H54 (cell line): Measurements from ENCODE around the gene PAPSS2.
A peak's percentile ranks its signal among the peaks of the same experiment; 100 is the strongest.

ENCODE experiments used
- DNase-seq: peaks from one replicate; pipeline ENCODE4 v3.0.0; 2011; ENCODE audit warnings: low spot score, mixed read lengths; ENCODE audit not compliant: insufficient read length
- FAIRE-seq: peaks from 3 replicates; lab custom pipeline; 2011; peaks lifted over from hg19 to GRCh38; lab: Jason Lieb, UNC
- POLR2A ChIP-seq: IDR thresholded peaks from 2 replicates; pipeline ENCODE4 v1.6.1; 2011; ENCODE audit warnings: low read depth, mild to moderate bottlenecking, low read length

PAPSS2 gene

GRCh38 chr10:87750001-87750671 lies 90.5 kb downstream of the PAPSS2 start:
- TF ChIP-seq POLR2A, result no peak
- peak; percentile 93 for FAIRE-seq
- no peak for DNase-seq

GRCh38 chr10:87750817-87751216 lies 91.1 kb downstream of the PAPSS2 start:
- TF ChIP-seq POLR2A, result no peak
- DNase-seq (no peak), FAIRE-seq (no peak)

- TF ChIP-seq POLR2A, result no peak
- DNase-seq, result no peak
- FAIRE-seq, result no peak
Measured at GRCh38 chr10:87751274-87751673, 91.6 kb downstream of the PAPSS2 start.

GRCh38 chr10:87752566-87752965 lies 92.9 kb downstream of the PAPSS2 start:
- FAIRE-seq (no peak), DNase-seq (no peak)
- TF ChIP-seq POLR2A, result no peak

- no peak for TF ChIP-seq POLR2A
- DNase-seq, result no peak
- FAIRE-seq, result peak; percentile 95
Measured at GRCh38 chr10:87753995-87754866, 94.6 kb downstream of the PAPSS2 start.

- no peak for DNase-seq
- peak; percentile 68 for FAIRE-seq
- TF ChIP-seq POLR2A, result no peak
Measured at GRCh38 chr10:87757685-87758084, 98.0 kb downstream of the PAPSS2 start.

- FAIRE-seq, result no peak
- no peak for TF ChIP-seq POLR2A
- DNase-seq, result no peak
Measured at GRCh38 chr10:87759551-87759950, 99.9 kb downstream of the PAPSS2 start.

- DNase-seq (no peak), FAIRE-seq (peak; percentile 68)
- TF ChIP-seq POLR2A, result no peak
Measured at GRCh38 chr10:87760195-87760905, 100.7 kb downstream of the PAPSS2 start.

- DNase-seq, result no peak
- no peak for TF ChIP-seq POLR2A
- peak; percentile 38 for FAIRE-seq
Measured at GRCh38 chr10:87761153-87761552, 101.5 kb downstream of the PAPSS2 start.

GRCh38 chr10:87761892-87762291 lies 102.2 kb downstream of the PAPSS2 start:
- FAIRE-seq, result peak; percentile 99
- no peak for DNase-seq
- no peak for TF ChIP-seq POLR2A

- no peak for TF ChIP-seq POLR2A
- FAIRE-seq, result peak; percentile 79
- DNase-seq, result no peak
Measured at GRCh38 chr10:87763086-87763861, 103.6 kb downstream of the PAPSS2 start.

GRCh38 chr10:87764072-87764934 lies 104.6 kb downstream of the PAPSS2 start:
- FAIRE-seq (no peak), DNase-seq (no peak)
- no peak for TF ChIP-seq POLR2A

- no peak for FAIRE-seq
- no peak for DNase-seq
- no peak for TF ChIP-seq POLR2A
Measured at GRCh38 chr10:87765666-87766376, 106.1 kb downstream of the PAPSS2 start.
